HepG2 (cell line): Measurements from ENCODE around the gene ITGB5.

Source experiments
- BCL6 ChIP-seq: IDR thresholded peaks from 2 replicates; pipeline ENCODE4 v1.6.1; 2016; ENCODE audit warnings: missing genetic modification reagents, missing compliant biosample characterization
- FOSL1 ChIP-seq: sonication (generic); formaldehyde crosslinking; IDR thresholded peaks from 2 replicates; pipeline ENCODE4 v1.9.0; 2021; ENCODE audit warnings: missing genetic modification reagents, borderline replicate concordance
- FOXA1 ChIP-seq, 2 experiments: fragments of 450-650 bp in 1 of 2; sonication (generic) in 1 of 2; formaldehyde crosslinking in 1 of 2; IDR thresholded peaks; 2 replicates each; pipeline versions ENCODE4 v1.4.0 to v1.6.1; 2016 to 2020; ENCODE audit warnings: missing genetic modification reagents in 1 of 2
- NR1H2 ChIP-seq: sonication (generic); formaldehyde crosslinking; IDR thresholded peaks from 2 replicates; pipeline ENCODE4 v1.8.1; 2022; ENCODE audit warnings: low read depth, missing genetic modification reagents, borderline replicate concordance
- ZNF121 ChIP-seq: sonication (generic); formaldehyde crosslinking; IDR thresholded peaks from 2 replicates; pipeline ENCODE4 v1.5.0; 2020; ENCODE audit warnings: mild to moderate bottlenecking, missing genetic modification reagents
- ZNF335 ChIP-seq: sonication (generic); formaldehyde crosslinking; IDR thresholded peaks from 2 replicates; pipeline ENCODE4 v1.4.0; 2020; ENCODE audit warnings: missing genetic modification reagents
- TF ChIP-seq, protein P1 (sequence below): sonication (generic); formaldehyde crosslinking; IDR thresholded peaks from 2 replicates; pipeline ENCODE4 v1.8.0; 2022; ENCODE audit warnings: low read depth, missing genetic modification reagents
- TF ChIP-seq, protein P2 (sequence below): IDR thresholded peaks from 2 replicates; pipeline ENCODE4 v1.6.1; 2012; ENCODE audit warnings: low read depth, low read length, improper control_type of control experiment
- TF ChIP-seq, protein P3 (sequence below): IDR thresholded peaks from 2 replicates; pipeline ENCODE4 v1.6.1; 2012; ENCODE audit warnings: inconsistent platforms
- TF ChIP-seq, protein P4 (sequence below): sonication (generic); formaldehyde crosslinking; IDR thresholded peaks from 2 replicates; pipeline ENCODE4 v1.4.0; 2020; ENCODE audit warnings: missing genetic modification reagents

DNA sequence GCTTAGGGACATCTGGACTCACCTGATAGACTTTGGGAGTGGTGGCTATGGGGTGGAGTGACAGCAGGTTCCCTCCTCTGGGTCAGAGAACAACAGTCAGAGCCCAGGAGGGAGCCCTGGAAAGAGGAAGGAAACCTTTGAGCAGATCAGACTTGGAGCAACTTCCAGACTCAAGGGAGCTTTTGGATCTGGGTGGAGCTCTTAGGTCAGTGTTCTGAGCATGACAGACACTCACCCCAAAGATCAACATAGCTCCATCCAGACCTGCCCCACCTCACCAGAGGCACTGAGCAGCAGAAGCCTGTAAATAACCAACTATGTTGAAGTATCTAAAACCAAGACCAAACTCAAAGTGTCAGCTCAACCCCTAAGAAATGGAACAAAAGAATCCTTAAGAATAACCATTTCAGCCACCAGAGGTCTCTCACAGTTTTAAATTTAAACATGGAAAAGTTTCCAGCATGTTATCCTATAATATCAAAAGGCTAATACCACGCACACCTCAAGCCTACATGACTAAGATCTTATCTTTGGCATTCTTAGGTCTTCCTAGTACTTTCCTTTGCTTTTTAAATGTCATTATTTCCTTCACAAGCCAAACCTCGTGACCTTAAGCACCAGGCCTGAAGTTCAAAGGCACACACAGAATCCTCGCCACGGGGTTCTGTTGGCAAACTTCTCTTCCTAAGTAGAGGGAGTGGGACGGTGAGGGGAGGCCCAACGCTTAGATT, 100.5 kb downstream of the ITGB5 start:
- TF ChIP-seq NR1H2 (CRISPR knock-in tag) (no peak), FOSL1 (no peak), FOXA1 (IDR thresholded peaks at IDR 0.05) (no peak), FOXA1 (CRISPR knock-in tag; IDR thresholded peaks at IDR 0.05) (no peak), BCL6 (CRISPR knock-in tag) (no peak), ZNF335 (no peak), ZNF121 (no peak)
- TF ChIP-seq, protein P1, sequence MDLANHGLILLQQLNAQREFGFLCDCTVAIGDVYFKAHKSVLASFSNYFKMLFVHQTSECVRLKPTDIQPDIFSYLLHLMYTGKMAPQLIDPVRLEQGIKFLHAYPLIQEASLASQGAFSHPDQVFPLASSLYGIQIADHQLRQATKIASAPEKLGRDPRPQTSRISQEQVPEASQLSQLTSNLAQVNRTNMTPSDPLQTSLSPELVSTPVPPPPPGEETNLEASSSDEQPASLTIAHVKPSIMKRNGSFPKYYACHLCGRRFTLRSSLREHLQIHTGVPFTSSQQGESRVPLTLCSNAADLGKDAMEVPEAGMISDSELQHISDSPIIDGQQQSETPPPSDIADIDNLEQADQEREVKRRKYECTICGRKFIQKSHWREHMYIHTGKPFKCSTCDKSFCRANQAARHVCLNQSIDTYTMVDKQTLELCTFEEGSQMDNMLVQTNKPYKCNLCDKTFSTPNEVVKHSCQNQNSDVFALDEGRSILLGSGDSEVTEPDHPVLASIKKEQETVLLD (CRISPR knock-in tag), result no peak
- TF ChIP-seq, protein P2, sequence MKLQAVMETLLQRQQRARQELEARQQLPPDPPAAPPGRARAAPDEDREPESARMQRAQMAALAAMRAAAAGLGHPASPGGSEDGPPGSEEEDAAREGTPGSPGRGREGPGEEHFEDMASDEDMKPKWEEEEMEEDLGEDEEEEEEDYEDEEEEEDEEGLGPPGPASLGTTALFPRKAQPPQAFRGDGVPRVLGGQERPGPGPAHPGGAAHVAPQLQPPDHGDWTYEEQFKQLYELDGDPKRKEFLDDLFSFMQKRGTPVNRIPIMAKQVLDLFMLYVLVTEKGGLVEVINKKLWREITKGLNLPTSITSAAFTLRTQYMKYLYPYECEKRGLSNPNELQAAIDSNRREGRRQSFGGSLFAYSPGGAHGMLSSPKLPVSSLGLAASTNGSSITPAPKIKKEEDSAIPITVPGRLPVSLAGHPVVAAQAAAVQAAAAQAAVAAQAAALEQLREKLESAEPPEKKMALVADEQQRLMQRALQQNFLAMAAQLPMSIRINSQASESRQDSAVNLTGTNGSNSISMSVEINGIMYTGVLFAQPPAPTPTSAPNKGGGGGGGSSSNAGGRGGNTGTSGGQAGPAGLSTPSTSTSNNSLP, result no peak
- TF ChIP-seq, protein P3, sequence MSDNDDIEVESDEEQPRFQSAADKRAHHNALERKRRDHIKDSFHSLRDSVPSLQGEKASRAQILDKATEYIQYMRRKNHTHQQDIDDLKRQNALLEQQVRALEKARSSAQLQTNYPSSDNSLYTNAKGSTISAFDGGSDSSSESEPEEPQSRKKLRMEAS, result no peak
- TF ChIP-seq, protein P4, sequence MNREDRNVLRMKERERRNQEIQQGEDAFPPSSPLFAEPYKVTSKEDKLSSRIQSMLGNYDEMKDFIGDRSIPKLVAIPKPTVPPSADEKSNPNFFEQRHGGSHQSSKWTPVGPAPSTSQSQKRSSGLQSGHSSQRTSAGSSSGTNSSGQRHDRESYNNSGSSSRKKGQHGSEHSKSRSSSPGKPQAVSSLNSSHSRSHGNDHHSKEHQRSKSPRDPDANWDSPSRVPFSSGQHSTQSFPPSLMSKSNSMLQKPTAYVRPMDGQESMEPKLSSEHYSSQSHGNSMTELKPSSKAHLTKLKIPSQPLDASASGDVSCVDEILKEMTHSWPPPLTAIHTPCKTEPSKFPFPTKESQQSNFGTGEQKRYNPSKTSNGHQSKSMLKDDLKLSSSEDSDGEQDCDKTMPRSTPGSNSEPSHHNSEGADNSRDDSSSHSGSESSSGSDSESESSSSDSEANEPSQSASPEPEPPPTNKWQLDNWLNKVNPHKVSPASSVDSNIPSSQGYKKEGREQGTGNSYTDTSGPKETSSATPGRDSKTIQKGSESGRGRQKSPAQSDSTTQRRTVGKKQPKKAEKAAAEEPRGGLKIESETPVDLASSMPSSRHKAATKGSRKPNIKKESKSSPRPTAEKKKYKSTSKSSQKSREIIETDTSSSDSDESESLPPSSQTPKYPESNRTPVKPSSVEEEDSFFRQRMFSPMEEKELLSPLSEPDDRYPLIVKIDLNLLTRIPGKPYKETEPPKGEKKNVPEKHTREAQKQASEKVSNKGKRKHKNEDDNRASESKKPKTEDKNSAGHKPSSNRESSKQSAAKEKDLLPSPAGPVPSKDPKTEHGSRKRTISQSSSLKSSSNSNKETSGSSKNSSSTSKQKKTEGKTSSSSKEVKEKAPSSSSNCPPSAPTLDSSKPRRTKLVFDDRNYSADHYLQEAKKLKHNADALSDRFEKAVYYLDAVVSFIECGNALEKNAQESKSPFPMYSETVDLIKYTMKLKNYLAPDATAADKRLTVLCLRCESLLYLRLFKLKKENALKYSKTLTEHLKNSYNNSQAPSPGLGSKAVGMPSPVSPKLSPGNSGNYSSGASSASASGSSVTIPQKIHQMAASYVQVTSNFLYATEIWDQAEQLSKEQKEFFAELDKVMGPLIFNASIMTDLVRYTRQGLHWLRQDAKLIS (CRISPR knock-in tag), result no peak
